Endodermal cell (in vitro differentiated cells): ENCODE data around the gene KCNN1. TPM values are rescaled to one million over a fixed set of nuclear protein-coding genes. Genes with fewer than 3 reads are reported as not detected.

Source experiments
- DNase-seq: peaks from one replicate; pipeline ENCODE4 v3.0.0-alpha.2; 2017
- H3K27ac ChIP-seq: 2 replicates; pipeline ENCODE4 v1.5.1; 2013; ENCODE audit warnings: mild to moderate bottlenecking, low read depth, low read length, moderate library complexity
- H3K27me3 ChIP-seq: 2 replicates; pipeline ENCODE4 v1.6.1; 2013; ENCODE audit warnings: mild to moderate bottlenecking, low read length, moderate library complexity; ENCODE audit not compliant: insufficient read depth, control insufficient read depth, poor library complexity, severe bottlenecking
- H3K36me3 ChIP-seq: 2 replicates; pipeline ENCODE4 v1.7.0; 2013; ENCODE audit warnings: mild to moderate bottlenecking, low read length, moderate library complexity; ENCODE audit not compliant: control insufficient read depth, insufficient read depth
- H3K4me1 ChIP-seq: one replicate; pipeline ENCODE4 v1.7.0; 2013; ENCODE audit warnings: low read length; ENCODE audit not compliant: control insufficient read depth, insufficient read depth
- H3K4me3 ChIP-seq: 2 replicates; pipeline ENCODE4 v1.5.1; 2013; ENCODE audit warnings: mild to moderate bottlenecking, low read length, moderate library complexity
- H3K9ac ChIP-seq: 2 replicates; pipeline ENCODE4 v1.6.1; 2013; ENCODE audit warnings: mild to moderate bottlenecking, low read length, moderate library complexity; ENCODE audit not compliant: poor library complexity, severe bottlenecking; ENCODE audit errors: extremely low read depth
- H3K9me3 ChIP-seq: 2 replicates; pipeline ENCODE4 v1.6.1; 2013; ENCODE audit warnings: mild to moderate bottlenecking, low read length, moderate library complexity; ENCODE audit not compliant: control insufficient read depth
- H3K27ac Mint-ChIP-seq: 2 replicates; pipeline ENCODE4 v1.8.0; 2020; ENCODE audit warnings: mixed read lengths
- H3K27me3 Mint-ChIP-seq: 2 replicates; pipeline ENCODE4 v1.8.0; 2021; ENCODE audit warnings: mild to moderate bottlenecking, mixed read lengths; ENCODE audit not compliant: insufficient read depth
- H3K36me3 Mint-ChIP-seq: 2 replicates; pipeline ENCODE4 v1.8.0; 2020; ENCODE audit warnings: low read depth, mixed read lengths
- H3K4me1 Mint-ChIP-seq: 2 replicates; pipeline ENCODE4 v1.8.0; 2020; ENCODE audit warnings: mixed read lengths
- H3K4me3 Mint-ChIP-seq: 2 replicates; pipeline ENCODE4 v1.8.0; 2020; ENCODE audit warnings: mild to moderate bottlenecking, moderate library complexity, mixed read lengths
- H3K9me3 Mint-ChIP-seq: 2 replicates; pipeline ENCODE4 v1.8.0; 2020; ENCODE audit warnings: mild to moderate bottlenecking, mixed read lengths
- WGBS, 2 experiments: methylation state at CpG; one replicate each; pipeline versions ENCODE4 v1.1.5 to v1.1.7; 2013; ENCODE audit warnings: missing lambda C conversion rate in 2 of 2, mixed read lengths in 1 of 2; ENCODE audit not compliant: insufficient coverage in 1 of 2, insufficient read length in 1 of 2; 5-methylcytosine and 5-hydroxymethylcytosine counted together
- total RNA-seq, 2 donors: library from RNA; stranded (reverse); fragmentation: NEBNext Ultra II Directional in 1 of 2; extraction: Animal tissue kit (Norgen Biotek cat#: 25700) in 1 of 2; gene quantifications; 2 replicates in 1 of 2; 3 replicates in 1 of 2; pipeline ENCODE4 v1.2.1, GENCODE V29; 2021
- TF ChIP-seq, protein P1 (sequence below): fragments of 200-600 bp; sonication (generic); conservative IDR thresholded peaks from 2 replicates; pipeline ENCODE4 v1.5.0; 2021; ENCODE audit warnings: antibody characterized with exemption, mild to moderate bottlenecking

The KCNN1 gene
- total RNA-seq, 2 donors from 2014 or later, result 5.8 to 8.2 TPM

GRCh38 chr19:17944301-17944700, 22.6 kb upstream of the KCNN1 start:
- H3K27ac Mint-ChIP-seq, result no peak overlapping the region
- peaks cover 13% of the 10 kb centered on the region for H3K36me3 Mint-ChIP-seq
- H3K27me3 Mint-ChIP-seq, result peaks cover 7% of the 10 kb centered on the region
- TF ChIP-seq, protein P1, sequence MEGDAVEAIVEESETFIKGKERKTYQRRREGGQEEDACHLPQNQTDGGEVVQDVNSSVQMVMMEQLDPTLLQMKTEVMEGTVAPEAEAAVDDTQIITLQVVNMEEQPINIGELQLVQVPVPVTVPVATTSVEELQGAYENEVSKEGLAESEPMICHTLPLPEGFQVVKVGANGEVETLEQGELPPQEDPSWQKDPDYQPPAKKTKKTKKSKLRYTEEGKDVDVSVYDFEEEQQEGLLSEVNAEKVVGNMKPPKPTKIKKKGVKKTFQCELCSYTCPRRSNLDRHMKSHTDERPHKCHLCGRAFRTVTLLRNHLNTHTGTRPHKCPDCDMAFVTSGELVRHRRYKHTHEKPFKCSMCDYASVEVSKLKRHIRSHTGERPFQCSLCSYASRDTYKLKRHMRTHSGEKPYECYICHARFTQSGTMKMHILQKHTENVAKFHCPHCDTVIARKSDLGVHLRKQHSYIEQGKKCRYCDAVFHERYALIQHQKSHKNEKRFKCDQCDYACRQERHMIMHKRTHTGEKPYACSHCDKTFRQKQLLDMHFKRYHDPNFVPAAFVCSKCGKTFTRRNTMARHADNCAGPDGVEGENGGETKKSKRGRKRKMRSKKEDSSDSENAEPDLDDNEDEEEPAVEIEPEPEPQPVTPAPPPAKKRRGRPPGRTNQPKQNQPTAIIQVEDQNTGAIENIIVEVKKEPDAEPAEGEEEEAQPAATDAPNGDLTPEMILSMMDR, result no peak
- DNase-seq, result no peak
- Histone ChIP-seq H3K9ac (no peak overlapping the region), H3K4me3 (no peak overlapping the region), H3K4me1 (no peaks in the 10 kb centered on the region), H3K27ac (no peak overlapping the region), H3K9me3 (no peaks in the 10 kb centered on the region), H3K36me3 (peaks cover 12% of the 10 kb centered on the region), H3K27me3 (peaks cover 8% of the 10 kb centered on the region)
- H3K4me3 Mint-ChIP-seq, result no peak overlapping the region
- H3K9me3 Mint-ChIP-seq, result no peaks in the 10 kb centered on the region
- WGBS, 2 experiments, result 92 to 100% methylated on average over 4 of the region's 4 CpGs
- H3K4me1 Mint-ChIP-seq, result peaks cover 2% of the 10 kb centered on the region

DNA sequence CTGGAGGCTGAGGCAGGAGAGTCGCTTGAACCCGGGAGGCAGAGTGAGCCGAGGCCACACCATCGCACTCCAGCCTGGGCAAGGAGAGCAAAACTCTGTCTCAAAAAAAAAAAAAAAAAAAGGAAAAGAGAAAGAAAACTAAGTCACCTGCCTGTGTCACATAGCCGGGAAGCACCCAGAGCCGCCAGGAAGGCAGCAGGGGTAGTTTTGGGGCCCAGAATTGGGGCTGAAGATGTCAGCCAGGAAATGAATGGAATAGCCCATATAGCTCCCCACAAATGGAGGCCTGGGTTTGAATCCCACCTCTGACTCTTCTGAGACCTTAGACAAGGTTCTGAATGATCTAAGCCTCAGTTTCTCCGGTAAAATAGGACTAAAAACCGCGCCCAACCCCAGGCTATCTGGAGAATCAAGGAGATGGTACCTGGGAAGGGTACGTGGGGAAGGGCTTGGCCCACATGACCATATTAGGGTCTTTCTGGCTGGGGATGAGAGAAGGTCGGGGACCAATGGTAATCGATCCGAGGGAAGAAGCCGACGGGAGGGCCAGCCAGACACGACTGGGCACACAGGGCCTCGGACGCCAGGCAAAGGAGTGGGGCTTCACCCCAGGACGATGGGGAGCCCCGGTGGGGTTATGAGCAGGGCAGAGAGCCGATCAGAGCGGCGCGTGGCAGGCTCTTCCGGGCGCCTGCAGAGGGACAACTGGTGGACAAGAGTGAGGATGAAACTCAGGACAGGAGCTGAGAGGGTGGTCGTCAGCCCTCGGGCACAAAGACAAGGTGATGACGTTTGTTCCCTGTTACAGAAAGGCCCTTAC, 19.7 kb upstream of the KCNN1 start:
- DNase-seq, result no peak
- Histone ChIP-seq H3K27me3 (peaks cover 37% of the 10 kb centered on the region), H3K4me1 (no peaks in the 10 kb centered on the region), H3K9me3 (no peaks in the 10 kb centered on the region), H3K9ac (peak overlapping the region; percentile 53), H3K27ac (peak overlapping the region; percentile 63), H3K36me3 (no peaks in the 10 kb centered on the region), H3K4me3 (peak overlapping the region; percentile 79)
- TF ChIP-seq, protein P1, result no peak
- Mint-ChIP-seq H3K4me3 (peak overlapping the region; percentile 68), H3K27ac (peak overlapping the region; percentile 97), H3K4me1 (peaks cover 13% of the 10 kb centered on the region), H3K36me3 (peaks cover 4% of the 10 kb centered on the region), H3K9me3 (no peaks in the 10 kb centered on the region), H3K27me3 (peaks cover 34% of the 10 kb centered on the region)
- WGBS, 2 experiments, result 31 to 34% methylated on average over 26 to 29 of the region's 29 CpGs

- Mint-ChIP-seq H3K27ac (peak overlapping the region; percentile 97), H3K36me3 (no peaks in the 10 kb centered on the region), H3K9me3 (no peaks in the 10 kb centered on the region), H3K27me3 (peaks cover 42% of the 10 kb centered on the region), H3K4me1 (peaks cover 13% of the 10 kb centered on the region), H3K4me3 (peak overlapping the region; percentile 68)
- peak overlapping the region; percentile 30 for H3K9ac ChIP-seq
- 0% methylated on average over 79 of the region's 92 CpGs; no CpG with 5 or more reads in 1 of the 2 experiments for WGBS, 2 experiments
- H3K4me1 ChIP-seq, result no peaks in the 10 kb centered on the region
- peak; percentile 98 for DNase-seq
- no peaks in the 10 kb centered on the region for H3K36me3 ChIP-seq
- H3K9me3 ChIP-seq, result no peaks in the 10 kb centered on the region
- H3K27me3 ChIP-seq, result peaks cover 45% of the 10 kb centered on the region
- peak overlapping the region; percentile 70 for H3K4me3 ChIP-seq
- TF ChIP-seq, protein P1, result no peak
- peak overlapping the region; percentile 94 for H3K27ac ChIP-seq
These were observed 18.9 kb upstream of the KCNN1 start for GRCh38 chr19:17947815-17948513.
